ENCODE results near the gene CSTB.
"Not testable (repeated sequence)": the region's sequence is repeated elsewhere in the genome, so short reads cannot be mapped to it uniquely, and the experiment has no call there.

Gene CSTB

GRCh38 chr21:43775795-43776430, at the start of gene CSTB:
Gene CSTB (minus strand): TSS chr21:43776308. CDS start chr21:43776269, 39 bp downstream.
- DNase-seq = peak; percentile 89

DNA sequence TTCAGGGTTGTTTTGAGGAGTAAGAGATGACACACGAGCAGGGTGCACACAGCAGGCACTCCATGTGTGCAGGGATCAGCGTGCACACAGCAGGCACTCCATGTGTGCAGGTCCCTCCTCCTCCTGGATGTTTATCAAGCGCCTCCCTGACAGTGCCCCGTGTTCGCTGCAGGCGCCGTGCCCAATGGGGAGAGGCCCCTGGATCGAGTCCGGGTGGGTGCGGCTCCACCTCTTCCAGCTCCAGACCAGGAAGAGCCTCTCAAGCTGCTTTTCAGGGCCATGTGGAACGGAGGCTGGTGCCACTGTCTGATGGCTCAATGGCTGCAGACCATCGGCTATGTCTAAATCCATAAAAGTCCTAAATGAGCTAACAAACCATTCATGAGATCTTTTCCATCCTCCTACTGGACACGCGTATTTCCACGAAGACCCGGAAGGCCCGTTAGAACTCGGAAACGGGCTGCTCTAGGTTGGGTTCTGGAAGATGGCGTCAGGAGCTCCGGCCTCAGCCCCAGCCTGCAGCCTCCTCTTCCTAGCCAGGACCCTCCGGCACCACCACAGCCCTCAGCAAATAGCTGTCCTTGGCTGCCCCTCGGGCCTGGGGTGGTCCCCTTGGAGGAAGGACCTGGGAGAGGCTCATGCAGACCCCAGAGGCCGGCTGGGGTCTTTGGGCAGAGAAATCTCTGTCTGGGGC, 49.3 kb upstream of the CSTB start:
- DNase-seq = no peak

GRCh38 chr21:43824333-43825241, 48.5 kb upstream of the CSTB start:
- no peak for DNase-seq

- not testable (repeated sequence) for DNase-seq
Measured at GRCh38 chr21:43822741-43823140, 46.6 kb upstream of the CSTB start.

- DNase-seq = not testable (repeated sequence)
Measured at GRCh38 chr21:43822166-43822565, 46.1 kb upstream of the CSTB start.

DNA sequence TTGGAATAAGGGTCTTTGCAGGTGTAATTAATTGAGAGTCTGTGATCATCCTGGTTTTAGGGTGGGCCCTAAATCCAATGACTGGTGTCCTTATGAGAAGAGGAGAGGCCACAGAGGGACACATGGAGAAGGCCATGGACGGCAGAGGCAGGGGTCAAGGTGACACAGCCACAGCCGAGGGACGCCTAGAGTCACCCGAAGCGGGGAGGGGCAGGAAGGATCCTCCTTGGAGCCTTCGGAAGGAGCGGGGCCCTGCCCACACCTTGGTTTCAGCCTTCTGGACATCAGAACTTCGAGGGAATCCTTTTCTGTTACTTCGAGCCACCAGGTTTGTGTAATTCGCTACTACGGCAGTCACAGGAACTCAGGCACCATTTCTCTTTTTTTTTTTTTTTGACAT, 44.4 kb upstream of the CSTB start:
- no peak for DNase-seq

DNA sequence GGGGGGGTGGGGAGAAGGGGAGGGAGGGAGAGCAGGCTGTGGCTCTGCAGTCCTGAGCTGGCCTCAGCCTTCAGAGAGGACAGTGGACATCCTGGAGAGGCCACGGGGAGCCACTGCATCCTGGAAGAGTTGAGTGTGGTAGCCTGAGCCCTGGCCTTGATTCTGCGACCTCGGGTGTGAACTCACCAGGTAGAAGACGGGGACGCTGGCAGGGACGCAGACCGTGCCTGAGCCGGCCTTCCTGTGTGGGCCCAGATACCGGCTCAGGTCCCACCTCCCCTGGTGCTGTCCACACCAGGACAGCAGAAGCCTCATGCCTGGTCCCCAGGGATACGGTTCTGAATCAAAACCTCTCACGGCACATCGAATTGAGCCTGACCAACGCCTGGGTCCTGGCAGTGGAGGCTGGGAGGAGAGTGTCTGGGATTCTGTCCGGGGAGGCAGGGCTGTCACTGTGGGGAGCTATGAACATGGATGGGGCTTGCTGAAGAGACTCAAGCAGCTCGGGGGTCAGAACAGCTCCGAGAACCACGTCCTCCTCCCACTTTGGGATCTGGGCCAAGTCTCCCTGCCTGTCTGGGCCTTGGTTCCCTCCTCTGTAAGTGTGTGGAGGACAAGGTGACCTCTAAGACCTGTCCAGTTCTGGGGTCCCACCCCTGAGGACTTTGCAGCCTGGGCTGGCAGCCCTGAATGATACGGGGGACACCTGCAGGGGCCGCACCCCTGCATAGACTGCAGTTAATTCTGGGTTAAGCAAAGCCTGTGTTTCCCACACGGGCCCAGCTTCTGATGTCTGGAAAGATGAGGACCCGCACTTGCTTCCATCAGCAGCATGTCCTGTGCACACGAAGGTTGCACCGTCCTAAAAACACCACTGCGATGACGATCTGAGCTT, 43.6 kb upstream of the CSTB start:
- no peak for DNase-seq

GRCh38 chr21:43818685-43819084, 42.6 kb upstream of the CSTB start:
- no peak for DNase-seq

- DNase-seq = no peak
Measured at GRCh38 chr21:43817157-43818086, 41.3 kb upstream of the CSTB start.

DNA sequence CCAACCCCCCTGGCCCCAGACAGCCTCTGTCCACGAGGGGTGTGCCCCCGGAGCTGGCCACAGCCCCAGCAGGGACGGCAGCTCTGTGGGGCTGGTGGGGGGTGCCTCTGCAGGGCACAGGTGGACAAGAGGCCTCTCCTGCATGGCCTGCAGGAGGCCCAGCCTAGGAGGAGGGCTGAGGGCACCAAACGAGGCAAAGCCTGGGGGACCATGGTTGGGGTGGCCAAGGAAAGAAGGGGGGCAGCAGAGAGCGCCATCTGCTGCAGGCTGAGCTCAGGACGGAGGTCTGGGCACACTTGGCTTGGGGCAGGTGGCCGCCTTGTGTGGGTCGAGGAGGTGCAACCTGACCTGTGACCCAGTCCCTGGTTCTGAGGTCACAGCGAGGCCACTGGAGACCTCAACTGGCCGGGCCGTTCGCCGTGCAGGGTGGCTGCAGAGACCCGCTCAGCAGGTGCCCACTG, 40.5 kb upstream of the CSTB start:
- no peak for DNase-seq

DNA sequence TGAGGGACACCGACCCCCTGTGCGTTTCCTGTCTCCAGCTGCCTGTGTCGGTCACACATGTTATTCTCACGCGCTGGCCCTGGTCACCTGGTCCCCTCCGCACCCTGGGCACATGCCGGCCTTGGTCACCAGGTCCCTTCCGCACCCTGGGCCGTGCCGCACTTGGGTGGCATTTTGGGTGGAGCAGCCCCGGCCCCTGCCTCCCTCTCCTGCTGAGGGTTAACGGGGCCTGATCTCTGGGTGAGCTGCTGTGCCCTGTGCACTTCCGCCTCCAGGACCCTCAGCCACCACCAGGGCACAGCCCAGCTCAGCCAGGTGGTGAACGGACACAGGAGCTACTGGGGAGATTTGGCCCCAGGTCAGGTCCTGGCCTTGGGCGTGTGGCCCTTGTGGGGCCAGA, 39.9 kb upstream of the CSTB start:
- DNase-seq = no peak

DNA sequence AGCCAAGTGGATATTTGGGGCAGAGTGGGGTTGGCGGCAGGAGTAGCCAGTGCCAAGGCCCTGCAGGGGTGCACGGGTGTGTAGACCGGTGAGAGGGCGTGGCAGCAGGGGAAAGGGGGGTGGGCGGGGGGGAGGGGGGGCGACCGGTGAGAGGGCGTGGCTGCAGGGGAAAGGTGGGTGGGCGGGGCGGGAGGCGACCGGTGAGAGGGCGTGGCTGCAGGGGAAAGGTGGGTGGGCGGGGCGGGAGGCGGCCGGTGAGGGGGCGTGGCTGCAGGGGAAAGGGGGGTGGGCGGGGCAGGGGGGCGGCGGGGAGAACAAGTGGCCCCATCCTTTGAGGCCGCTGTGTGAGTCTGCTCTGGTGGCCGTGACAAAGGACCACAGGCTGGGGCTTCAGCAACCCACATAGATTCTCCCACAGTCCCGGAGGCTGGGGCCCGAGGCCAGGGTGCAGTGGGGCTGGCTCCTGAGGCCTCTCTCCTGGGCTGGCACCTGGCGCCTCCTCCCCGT, 39.1 kb upstream of the CSTB start:
- DNase-seq = peak; percentile 51

- DNase-seq = no peak
Measured at GRCh38 chr21:43814215-43815106, 38.4 kb upstream of the CSTB start.

DNA sequence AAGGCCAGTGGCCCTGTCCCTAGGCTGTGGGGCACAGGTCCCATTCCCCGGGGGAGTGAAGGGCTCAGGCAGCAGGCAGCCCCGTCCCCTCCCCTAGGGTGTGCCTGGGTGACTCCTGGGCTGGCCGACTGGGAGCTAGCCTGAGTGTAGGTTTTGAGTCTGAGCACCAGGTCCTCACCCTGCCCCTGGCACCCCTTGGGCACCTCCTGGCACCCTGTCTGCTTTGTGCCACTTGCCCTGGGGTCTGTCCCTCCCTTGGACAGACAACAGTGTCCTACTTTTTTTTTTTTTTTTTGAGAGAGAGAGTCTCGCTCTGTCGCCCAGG, 37.5 kb upstream of the CSTB start:
- no peak for DNase-seq

GRCh38 chr21:43812957-43813655, 37.0 kb upstream of the CSTB start:
- DNase-seq = no peak

GRCh38 chr21:43812139-43812821, 36.2 kb upstream of the CSTB start:
- DNase-seq = no peak

- DNase-seq = no peak
Measured at GRCh38 chr21:43811262-43812105, 35.4 kb upstream of the CSTB start.
